Posterior cingulate gyrus (tissue), 11 donors: ENCODE measurements around the gene PSME2.

Experiments
- DNase-seq, 10 donors: peaks; one replicate each; pipeline versions ENCODE4 v3.0.0 to v3.0.0-alpha.2; 2020 to 2021; ENCODE audit warnings: mixed read lengths in 3 of 10
- intact Hi-C: fragments of 100-400 bp; cut with DNase I; formaldehyde crosslinking; loops from one replicate; pipeline ENCODE4 v1.15.1; 2023

The PSME2 gene

GRCh38 chr14:24098229-24098926 lies 48.0 kb downstream of the PSME2 start:
- peak in 2 of 10 donors; percentile 54 to 65 for DNase-seq
- intact Hi-C loops, result no loop called here

GRCh38 chr14:24096545-24097181 lies 49.7 kb downstream of the PSME2 start:
- peak in 2 of 10 donors; percentile 24 to 55 for DNase-seq
- intact Hi-C loops, result no loop called here

GRCh38 chr14:24095271-24096068 lies 50.9 kb downstream of the PSME2 start:
- DNase-seq, result peak in 3 of 10 donors; percentile 26 to 83 (median 81)
- intact Hi-C loops, result no loop called here

- intact Hi-C loops, result loop anchor here (5.0 kb wide), 1 partner anchor 43 kb away; the partner anchor contains the start of gene CARMIL3
- peak in 1 of 10 donors; percentile 67 for DNase-seq
Observed at GRCh38 chr14:24094841-24095270, 51.6 kb downstream of the PSME2 start.

GRCh38 chr14:24093901-24094840 lies 52.2 kb downstream of the PSME2 start, which contains the start of gene PCK2:
PCK2 (plus strand) TSS chr14:24094311; CDS start chr14:24094406, 95 bp downstream.
- intact Hi-C loops, result loop anchor here (5.0 kb wide), 1 partner anchor 42 kb away; the partner anchor contains the start of gene CARMIL3
- peak; percentile 57 to 97 (median 74) for DNase-seq
